Measurements from ENCODE around the gene SLC30A10.
"Not testable (repeated sequence)": the region's sequence is repeated elsewhere in the genome, so short reads cannot be mapped to it uniquely, and the experiment has no call there.

Gene SLC30A10

DNA sequence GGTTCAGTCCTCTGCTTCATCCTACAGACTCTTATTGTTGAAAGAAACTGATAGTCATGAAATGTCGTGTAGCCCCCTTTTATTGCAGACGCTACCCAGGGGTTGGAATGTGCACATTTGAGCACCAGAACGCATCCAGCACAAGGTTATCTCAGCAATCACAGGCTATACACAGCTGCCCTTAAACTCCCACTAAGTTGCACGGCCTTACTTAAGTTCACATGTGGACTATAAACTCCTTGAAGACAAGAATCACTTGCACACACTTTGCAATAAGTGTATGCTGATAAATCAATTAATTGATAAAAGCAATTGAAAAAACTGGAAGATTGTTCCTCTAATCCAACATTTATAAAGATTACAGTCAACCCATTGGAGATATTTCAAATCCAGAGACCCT lies 18.9 kb downstream of the SLC30A10 start:
- no peaks in the 10 kb centered on the region for H3K4me1 Mint-ChIP-seq
- H3K36me3 Mint-ChIP-seq (ENCODE audit: low read depth): no peaks in the 10 kb centered on the region
- no peak overlapping the region for H3K27ac Mint-ChIP-seq
- no peak overlapping the region for H3K4me3 Mint-ChIP-seq
- H3K9me3 Mint-ChIP-seq: no peaks in the 10 kb centered on the region
- TF ChIP-seq, protein P1, sequence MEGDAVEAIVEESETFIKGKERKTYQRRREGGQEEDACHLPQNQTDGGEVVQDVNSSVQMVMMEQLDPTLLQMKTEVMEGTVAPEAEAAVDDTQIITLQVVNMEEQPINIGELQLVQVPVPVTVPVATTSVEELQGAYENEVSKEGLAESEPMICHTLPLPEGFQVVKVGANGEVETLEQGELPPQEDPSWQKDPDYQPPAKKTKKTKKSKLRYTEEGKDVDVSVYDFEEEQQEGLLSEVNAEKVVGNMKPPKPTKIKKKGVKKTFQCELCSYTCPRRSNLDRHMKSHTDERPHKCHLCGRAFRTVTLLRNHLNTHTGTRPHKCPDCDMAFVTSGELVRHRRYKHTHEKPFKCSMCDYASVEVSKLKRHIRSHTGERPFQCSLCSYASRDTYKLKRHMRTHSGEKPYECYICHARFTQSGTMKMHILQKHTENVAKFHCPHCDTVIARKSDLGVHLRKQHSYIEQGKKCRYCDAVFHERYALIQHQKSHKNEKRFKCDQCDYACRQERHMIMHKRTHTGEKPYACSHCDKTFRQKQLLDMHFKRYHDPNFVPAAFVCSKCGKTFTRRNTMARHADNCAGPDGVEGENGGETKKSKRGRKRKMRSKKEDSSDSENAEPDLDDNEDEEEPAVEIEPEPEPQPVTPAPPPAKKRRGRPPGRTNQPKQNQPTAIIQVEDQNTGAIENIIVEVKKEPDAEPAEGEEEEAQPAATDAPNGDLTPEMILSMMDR (IDR thresholded peaks at IDR 0.05; ENCODE audit: unreplicated experiment in 3 of 3): no peak
- H3K27me3 Mint-ChIP-seq (ENCODE audit: low read depth): peaks cover 7% of the 10 kb centered on the region

DNA sequence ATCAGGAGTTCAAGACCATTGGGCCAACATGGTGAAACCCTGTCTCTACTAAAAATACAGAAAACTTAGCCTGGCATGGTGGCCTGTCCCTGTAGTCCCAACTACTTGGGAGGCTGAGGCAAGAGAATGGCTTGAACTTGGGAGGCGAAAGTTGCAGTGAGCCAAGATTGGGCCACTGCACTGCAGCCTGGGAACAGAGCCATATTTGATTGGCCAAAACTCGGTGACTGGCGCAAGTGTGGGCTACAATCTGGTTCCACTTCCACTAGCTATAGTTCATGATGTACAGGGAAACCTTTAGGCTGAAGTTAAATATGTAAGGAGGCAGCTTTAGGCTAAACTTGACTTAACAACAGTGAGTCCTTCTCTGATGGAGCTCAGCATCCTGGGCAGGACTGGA lies 20.2 kb downstream of the SLC30A10 start:
- Mint-ChIP-seq H3K9me3 (no peaks in the 10 kb centered on the region), H3K4me1 (no peaks in the 10 kb centered on the region), H3K36me3 (ENCODE audit: low read depth) (no peaks in the 10 kb centered on the region)

DNA sequence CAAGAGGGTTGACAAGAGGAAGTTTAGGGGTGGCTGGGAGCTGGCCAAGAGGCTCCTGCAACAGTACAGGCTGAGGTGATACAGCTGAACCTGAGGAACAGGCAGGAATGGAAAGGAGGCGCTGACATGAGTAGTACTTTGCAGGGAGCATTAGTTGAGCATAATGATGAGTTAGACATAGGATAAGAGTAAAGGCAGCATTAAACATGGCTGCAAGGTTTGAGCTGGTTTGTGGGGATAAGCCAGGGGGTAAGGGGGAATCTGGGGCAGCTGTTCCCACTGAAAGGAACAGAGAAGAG lies 20.6 kb downstream of the SLC30A10 start:
- H3K27ac Mint-ChIP-seq: no peak overlapping the region
- no peak overlapping the region for H3K4me3 Mint-ChIP-seq
- no peaks in the 10 kb centered on the region for H3K4me1 Mint-ChIP-seq
- H3K9me3 Mint-ChIP-seq: no peaks in the 10 kb centered on the region
- TF ChIP-seq, protein P1 (IDR thresholded peaks at IDR 0.05; ENCODE audit: unreplicated experiment in 3 of 3): no peak
- peaks cover 7% of the 10 kb centered on the region for H3K27me3 Mint-ChIP-seq (ENCODE audit: low read depth)
- no peaks in the 10 kb centered on the region for H3K36me3 Mint-ChIP-seq (ENCODE audit: low read depth)

More for the DNA sequence above, 20.2 kb downstream of the SLC30A10 start:
- no peak overlapping the region for H3K27ac Mint-ChIP-seq
- H3K27me3 Mint-ChIP-seq (ENCODE audit: low read depth): peaks cover 7% of the 10 kb centered on the region
- TF ChIP-seq, protein P1 (IDR thresholded peaks at IDR 0.05; ENCODE audit: unreplicated experiment in 3 of 3): no peak
- H3K4me3 Mint-ChIP-seq: no peak overlapping the region

- H3K27me3 Mint-ChIP-seq (ENCODE audit: low read depth): peaks cover 7% of the 10 kb centered on the region
- TF ChIP-seq, protein P1 (IDR thresholded peaks at IDR 0.05; ENCODE audit: unreplicated experiment in 3 of 3): no peak
- no peaks in the 10 kb centered on the region for H3K36me3 Mint-ChIP-seq (ENCODE audit: low read depth)
- H3K4me3 Mint-ChIP-seq: no peak overlapping the region
- H3K9me3 Mint-ChIP-seq: no peaks in the 10 kb centered on the region
- H3K27ac Mint-ChIP-seq: no peak overlapping the region
- H3K4me1 Mint-ChIP-seq: no peaks in the 10 kb centered on the region
Measured at GRCh38 chr1:219906924-219907771, 21.2 kb downstream of the SLC30A10 start.

DNA sequence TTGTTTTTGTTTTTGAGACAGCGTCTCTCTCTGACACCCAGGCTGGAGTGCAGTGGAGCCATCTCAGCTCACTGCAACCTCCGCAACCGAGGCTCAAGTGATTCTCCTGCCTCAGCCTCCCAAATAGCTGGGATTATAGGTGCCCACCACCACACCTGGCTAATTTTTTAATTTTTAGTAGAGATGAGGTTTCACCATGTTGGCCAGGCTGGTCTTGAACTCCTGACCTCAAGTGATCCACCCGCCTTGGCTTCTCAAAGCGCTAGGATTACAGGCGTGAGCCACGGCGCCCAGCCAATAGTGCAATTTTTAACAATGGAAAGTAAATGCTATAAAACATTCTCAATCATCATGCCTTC lies 21.8 kb downstream of the SLC30A10 start:
- H3K9me3 Mint-ChIP-seq; H3K4me3 Mint-ChIP-seq; H3K27ac Mint-ChIP-seq; H3K36me3 Mint-ChIP-seq (ENCODE audit: low read depth); H3K4me1 Mint-ChIP-seq; H3K27me3 Mint-ChIP-seq (ENCODE audit: low read depth): not testable (repeated sequence)

- no peaks in the 10 kb centered on the region for H3K4me1 Mint-ChIP-seq
- TF ChIP-seq, protein P1 (IDR thresholded peaks at IDR 0.05; ENCODE audit: unreplicated experiment in 3 of 3): no peak
- no peak overlapping the region for H3K4me3 Mint-ChIP-seq
- no peaks in the 10 kb centered on the region for H3K9me3 Mint-ChIP-seq
- no peaks in the 10 kb centered on the region for H3K36me3 Mint-ChIP-seq (ENCODE audit: low read depth)
- H3K27ac Mint-ChIP-seq: no peak overlapping the region
- peaks cover 7% of the 10 kb centered on the region for H3K27me3 Mint-ChIP-seq (ENCODE audit: low read depth)
Measured at GRCh38 chr1:219905524-219905923, 22.8 kb downstream of the SLC30A10 start.

Data from nephron (organoid).